Peyer's patch (tissue), 4 donors: ENCODE data around the gene STEAP3.

Experiments
- POLR2A ChIP-seq, 2 donors: fragments of 450-650 bp; IDR thresholded peaks; one replicate each; pipeline ENCODE4 v1.5.1; 2017; ENCODE audit warnings: antibody characterized with exemption in 2 of 2, mild to moderate bottlenecking in 2 of 2, moderate library complexity in 2 of 2
- TF ChIP-seq, protein P1 (sequence below), 6 experiments: fragments of 450-650 bp in 4 of 6; fragments of 200-600 bp in 2 of 6; sonication (generic) in 1 of 6; IDR thresholded peaks; one replicate each; pipeline ENCODE4 v1.5.1; 2017 to 2019; ENCODE audit warnings: antibody characterized with exemption in 6 of 6, mild to moderate bottlenecking in 3 of 6, moderate library complexity in 1 of 6

DNA sequence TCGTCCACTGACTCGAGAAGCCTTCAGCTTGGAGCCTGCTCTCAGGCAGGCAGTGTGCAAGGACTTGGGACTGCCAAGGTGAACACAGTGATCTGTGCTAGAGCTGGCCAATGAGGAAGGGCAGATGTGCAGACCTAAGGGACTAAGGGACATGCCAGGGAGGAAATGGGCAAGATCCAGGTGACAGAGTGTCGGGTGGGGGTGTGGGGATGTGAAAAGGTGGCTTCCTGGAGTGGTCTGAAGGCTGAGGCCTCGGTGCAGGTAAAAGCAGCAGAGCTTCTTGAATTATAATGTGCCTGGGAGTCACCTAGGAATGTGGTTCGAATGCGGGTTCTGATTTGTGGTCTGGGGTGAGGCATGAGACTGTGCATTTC is 42.0 kb downstream of the STEAP3 start:
- TF ChIP-seq, protein P1, sequence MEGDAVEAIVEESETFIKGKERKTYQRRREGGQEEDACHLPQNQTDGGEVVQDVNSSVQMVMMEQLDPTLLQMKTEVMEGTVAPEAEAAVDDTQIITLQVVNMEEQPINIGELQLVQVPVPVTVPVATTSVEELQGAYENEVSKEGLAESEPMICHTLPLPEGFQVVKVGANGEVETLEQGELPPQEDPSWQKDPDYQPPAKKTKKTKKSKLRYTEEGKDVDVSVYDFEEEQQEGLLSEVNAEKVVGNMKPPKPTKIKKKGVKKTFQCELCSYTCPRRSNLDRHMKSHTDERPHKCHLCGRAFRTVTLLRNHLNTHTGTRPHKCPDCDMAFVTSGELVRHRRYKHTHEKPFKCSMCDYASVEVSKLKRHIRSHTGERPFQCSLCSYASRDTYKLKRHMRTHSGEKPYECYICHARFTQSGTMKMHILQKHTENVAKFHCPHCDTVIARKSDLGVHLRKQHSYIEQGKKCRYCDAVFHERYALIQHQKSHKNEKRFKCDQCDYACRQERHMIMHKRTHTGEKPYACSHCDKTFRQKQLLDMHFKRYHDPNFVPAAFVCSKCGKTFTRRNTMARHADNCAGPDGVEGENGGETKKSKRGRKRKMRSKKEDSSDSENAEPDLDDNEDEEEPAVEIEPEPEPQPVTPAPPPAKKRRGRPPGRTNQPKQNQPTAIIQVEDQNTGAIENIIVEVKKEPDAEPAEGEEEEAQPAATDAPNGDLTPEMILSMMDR (IDR thresholded peaks at IDR 0.05): no peak
- no peak for TF ChIP-seq POLR2A (IDR thresholded peaks at IDR 0.05)
